ENCODE results near the gene USP30.
A peak's percentile ranks its signal among the peaks of the same experiment; 100 is the strongest.

USP30 gene

GRCh38 chr12:109102491-109102890 is 50.1 kb downstream of the USP30 start:
- H3K4me3 ChIP-seq (ENCODE audit: low read depth, low read length), result no peak overlapping the region
- POLR2A ChIA-PET, result no interaction called here
- DNase-seq (ENCODE audit: low read depth, low spot score), result no peak
- CTCF ChIA-PET, result interaction anchor here (1.1 to 6.4 kb wide), 3 partner anchors 8 to 291 kb away, joined by 3 to 61 read pairs (median 8); partner anchors contain the start of gene ALKBH2
- TF ChIP-seq CTCF (IDR thresholded peaks at IDR 0.05; ENCODE audit: insufficient read depth, low read length, missing control alignments), result no peak

- no peak for TF ChIP-seq CTCF (IDR thresholded peaks at IDR 0.05; ENCODE audit: insufficient read depth, low read length, missing control alignments)
- no peak overlapping the region for H3K4me3 ChIP-seq (ENCODE audit: low read depth, low read length)
- CTCF ChIA-PET, result no interaction called here
- POLR2A ChIA-PET, result no interaction called here
- no peak for DNase-seq (ENCODE audit: low read depth, low spot score)
Observed at GRCh38 chr12:109105176-109105575, 52.8 kb downstream of the USP30 start.

- DNase-seq (ENCODE audit: low read depth, low spot score), result no peak
- CTCF ChIA-PET, result interaction anchor here (0.8 to 5.3 kb wide), 4 partner anchors 9 to 284 kb away, joined by 3 to 61 read pairs (median 4); no protein-coding TSS in a partner anchor
- no peak for TF ChIP-seq CTCF (IDR thresholded peaks at IDR 0.05; ENCODE audit: insufficient read depth, low read length, missing control alignments)
- POLR2A ChIA-PET, result no interaction called here
- no peak overlapping the region for H3K4me3 ChIP-seq (ENCODE audit: low read depth, low read length)
Observed at GRCh38 chr12:109109746-109110350, 57.5 kb downstream of the USP30 start.

GRCh38 chr12:109110988-109111495 is 58.7 kb downstream of the USP30 start:
- H3K4me3 ChIP-seq (ENCODE audit: low read depth, low read length), result peak overlapping the region; percentile 69
- POLR2A ChIA-PET, result no interaction called here
- DNase-seq (ENCODE audit: low read depth, low spot score), result no peak
- CTCF ChIA-PET, result interaction anchor here (0.7 to 5.3 kb wide), 26 partner anchors 10 to 667 kb away, joined by 3 to 81 read pairs (median 6); partner anchors contain the start of gene ALKBH2
- TF ChIP-seq CTCF (IDR thresholded peaks at IDR 0.05; ENCODE audit: insufficient read depth, low read length, missing control alignments), result no peak

- no peak for DNase-seq (ENCODE audit: low read depth, low spot score)
- POLR2A ChIA-PET, result no interaction called here
- TF ChIP-seq CTCF (IDR thresholded peaks at IDR 0.05; ENCODE audit: insufficient read depth, low read length, missing control alignments), result no peak
- CTCF ChIA-PET, result interaction anchor here (0.6 to 5.3 kb wide), 20 partner anchors 8 to 549 kb away, joined by 3 to 81 read pairs (median 8); no protein-coding TSS in a partner anchor
- H3K4me3 ChIP-seq (ENCODE audit: low read depth, low read length), result no peak overlapping the region
Observed at GRCh38 chr12:109112720-109113465, 60.5 kb downstream of the USP30 start.
